Measurements from ENCODE around the gene NEDD4.
A peak's percentile ranks its signal among the peaks of the same experiment; 100 is the strongest.
"Not testable (repeated sequence)": the region's sequence is repeated elsewhere in the genome, so short reads cannot be mapped to it uniquely, and the experiment has no call there.

NEDD4 gene

GRCh38 chr15:55879181-55879580 lies 114.2 kb downstream of the NEDD4 start:
- DNase-seq, result no peak

GRCh38 chr15:55873024-55873720 lies 120.2 kb downstream of the NEDD4 start:
- no peak for DNase-seq

- DNase-seq, result no peak
Observed at GRCh38 chr15:55872471-55872870, 120.9 kb downstream of the NEDD4 start.

GRCh38 chr15:55869660-55870059 lies 123.8 kb downstream of the NEDD4 start:
- DNase-seq, result no peak

- DNase-seq, result no peak
Observed at GRCh38 chr15:55868707-55869106, 124.7 kb downstream of the NEDD4 start.

- DNase-seq, result not testable (repeated sequence)
Observed at GRCh38 chr15:55868291-55868690, 125.1 kb downstream of the NEDD4 start.

- DNase-seq, result no peak
Observed at GRCh38 chr15:55863911-55864310, 129.5 kb downstream of the NEDD4 start.

GRCh38 chr15:55861115-55861514 lies 132.3 kb downstream of the NEDD4 start:
- DNase-seq, result no peak

GRCh38 chr15:55860468-55860867 lies 132.9 kb downstream of the NEDD4 start:
- no peak for DNase-seq

GRCh38 chr15:55859681-55860080 lies 133.7 kb downstream of the NEDD4 start:
- no peak for DNase-seq

- peak; percentile 11 for DNase-seq
Observed at GRCh38 chr15:55858661-55859060, 134.8 kb downstream of the NEDD4 start.

GRCh38 chr15:55856506-55857164 lies 136.8 kb downstream of the NEDD4 start:
- no peak for DNase-seq

- no peak for DNase-seq
Observed at GRCh38 chr15:55853134-55853533, 140.3 kb downstream of the NEDD4 start.

- peak; percentile 53 for DNase-seq
Observed at GRCh38 chr15:55846116-55846707, 147.2 kb downstream of the NEDD4 start.

- not testable (repeated sequence) for DNase-seq
Observed at GRCh38 chr15:55842897-55843296, 150.5 kb downstream of the NEDD4 start.

- no peak for DNase-seq
Observed at GRCh38 chr15:55835866-55836265, 157.5 kb downstream of the NEDD4 start.

- DNase-seq, result no peak
Observed at GRCh38 chr15:55834331-55834730, 159.1 kb downstream of the NEDD4 start.

GRCh38 chr15:55829826-55830225 lies 163.6 kb downstream of the NEDD4 start:
- DNase-seq, result no peak

- DNase-seq, result no peak
Observed at GRCh38 chr15:55827955-55828354, 165.5 kb downstream of the NEDD4 start.

- no peak for DNase-seq
Observed at GRCh38 chr15:55827204-55827603, 166.2 kb downstream of the NEDD4 start.

GRCh38 chr15:55824857-55825613 lies 168.4 kb downstream of the NEDD4 start:
- no peak for DNase-seq

- DNase-seq, result no peak
Observed at GRCh38 chr15:55823699-55824340, 169.6 kb downstream of the NEDD4 start.

GRCh38 chr15:55823191-55823670 lies 170.2 kb downstream of the NEDD4 start:
- DNase-seq, result peak; percentile 31

All from COR-L47 (cell line).